ENCODE data around the gene CTNNA2.

Gene CTNNA2

DNA sequence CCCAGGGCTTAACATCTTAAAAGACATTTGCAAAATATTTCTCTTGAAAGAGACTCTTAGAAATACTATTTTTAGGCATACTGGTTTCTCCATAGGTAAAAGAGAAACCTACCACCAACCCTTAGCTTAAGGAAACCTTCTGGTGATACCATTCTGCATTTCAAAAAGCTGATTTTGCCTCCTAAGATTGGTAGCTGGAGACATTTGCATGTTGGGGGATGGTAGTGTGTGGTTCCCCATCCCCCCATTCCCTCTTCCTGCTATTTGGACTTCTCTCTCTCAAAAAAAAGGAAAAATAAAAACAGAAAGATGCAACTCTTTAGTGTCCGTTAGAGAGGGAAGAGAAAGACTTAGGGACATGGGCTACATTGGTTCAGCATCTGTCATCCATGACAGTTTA lies 787.5 kb downstream of the CTNNA2 start:
- no peak for TF ChIP-seq ZC3H10 (CRISPR knock-in tag; IDR thresholded peaks at IDR 0.05)
- no peak for TF ChIP-seq ZFP30 (CRISPR knock-in tag; IDR thresholded peaks at IDR 0.05)
- no peak for TF ChIP-seq ZNF565 (CRISPR knock-in tag; conservative IDR thresholded peaks at IDR 0.05; ENCODE audit: low read depth)
- TF ChIP-seq PATZ1 (CRISPR knock-in tag; IDR thresholded peaks at IDR 0.05; ENCODE audit: borderline replicate concordance): no peak
- TF ChIP-seq TOX (CRISPR knock-in tag; IDR thresholded peaks at IDR 0.05; ENCODE audit: borderline replicate concordance): no peak
- no peak for TF ChIP-seq GLIS3 (CRISPR knock-in tag; IDR thresholded peaks at IDR 0.05)
- no peak for TF ChIP-seq CSDC2 (CRISPR knock-in tag; IDR thresholded peaks at IDR 0.05)
- TF ChIP-seq BACH2 (CRISPR knock-in tag; IDR thresholded peaks at IDR 0.05; ENCODE audit: borderline replicate concordance): no peak
- no peak for TF ChIP-seq OSR1 (CRISPR knock-in tag; IDR thresholded peaks at IDR 0.05)
- TF ChIP-seq POU6F1 (CRISPR knock-in tag; IDR thresholded peaks at IDR 0.05; ENCODE audit: borderline replicate concordance, low read depth): no peak
- TF ChIP-seq ISL1 (CRISPR knock-in tag; IDR thresholded peaks at IDR 0.05): no peak
- no peak for ATAC-seq

- no peak for ATAC-seq
- no peak for TF ChIP-seq CREB5 (CRISPR knock-in tag; IDR thresholded peaks at IDR 0.05; ENCODE audit: low read depth)
- no peak for TF ChIP-seq TCF4 (CRISPR knock-in tag; IDR thresholded peaks at IDR 0.05; ENCODE audit: borderline replicate concordance)
- no peak for TF ChIP-seq ZFP30 (CRISPR knock-in tag; IDR thresholded peaks at IDR 0.05)
- TF ChIP-seq ISL1 (CRISPR knock-in tag; IDR thresholded peaks at IDR 0.05): no peak
- no peak for TF ChIP-seq RARB (CRISPR knock-in tag; IDR thresholded peaks at IDR 0.05)
- no peak for TF ChIP-seq POU6F1 (CRISPR knock-in tag; IDR thresholded peaks at IDR 0.05; ENCODE audit: borderline replicate concordance, low read depth)
- no peak for TF ChIP-seq PATZ1 (CRISPR knock-in tag; IDR thresholded peaks at IDR 0.05; ENCODE audit: borderline replicate concordance)
- TF ChIP-seq BACH2 (CRISPR knock-in tag; IDR thresholded peaks at IDR 0.05; ENCODE audit: borderline replicate concordance): no peak
- TF ChIP-seq ZNF70 (CRISPR knock-in tag; IDR thresholded peaks at IDR 0.05): no peak
- no peak for TF ChIP-seq CSRNP3 (CRISPR knock-in tag; IDR thresholded peaks at IDR 0.05)
- TF ChIP-seq TSHZ2 (CRISPR knock-in tag; IDR thresholded peaks at IDR 0.05): no peak
- no peak for TF ChIP-seq ESRRG (CRISPR knock-in tag; IDR thresholded peaks at IDR 0.05)
- no peak for TF ChIP-seq ZNF565 (CRISPR knock-in tag; conservative IDR thresholded peaks at IDR 0.05; ENCODE audit: low read depth)
- no peak for TF ChIP-seq SNAI2 (CRISPR knock-in tag; IDR thresholded peaks at IDR 0.05)
These were observed 788.1 kb downstream of the CTNNA2 start for GRCh38 chr2:80300954-80301353.
